Thyroid gland (tissue), 4 donors: ENCODE results near the gene IREB2.

Experiments used
- CTCF ChIP-seq, 6 experiments: fragments of 200-600 bp in 3 of 6; fragments of 450-650 bp in 3 of 6; sonication (generic) in 3 of 6; IDR thresholded peaks; one replicate each; pipeline ENCODE4 v1.5.1; 2016 to 2019; ENCODE audit warnings: antibody characterized with exemption in 6 of 6, mild to moderate bottlenecking in 2 of 6, inconsistent platforms in 1 of 6, moderate library complexity in 1 of 6
- POLR2A ChIP-seq, 2 donors: fragments of 450-650 bp; IDR thresholded peaks; one replicate each; pipeline ENCODE4 v1.6.1; 2017; ENCODE audit warnings: antibody characterized with exemption in 2 of 2, mild to moderate bottlenecking in 2 of 2, moderate library complexity in 1 of 2

- TF ChIP-seq CTCF (IDR thresholded peaks at IDR 0.05) (no peak), POLR2A (IDR thresholded peaks at IDR 0.05) (no peak)
These were observed 46.2 kb upstream of the IREB2 start for GRCh38 chr15:78391781-78392180.
